RWPE1 (cell line): ENCODE results near the gene STK24.

Experiments
- CTCF ChIA-PET: fragments of 350-600 bp; sonication (Branson Sonifier 250); formaldehyde crosslinking; extraction: SDS; loops from one replicate; lab custom pipeline; 2021; lab: Yijun Ruan, JAX
- POLR2A ChIA-PET: fragments of 400-600 bp; formaldehyde crosslinking; extraction: SDS; loops from one replicate; lab custom pipeline; 2020; ENCODE audit warnings: antibody characterized with exemption; ENCODE audit not compliant: low non-redundant PET; lab: Yijun Ruan, JAX
- DNase-seq: peaks from one replicate; pipeline ENCODE4 v3.0.0; 2012; ENCODE audit warnings: low spot score
- H3K27ac ChIP-seq: fragments of 450-650 bp; 2 replicates; pipeline ENCODE4 v1.5.1; 2017
- TF ChIP-seq, protein P1 (sequence below): fragments of 450-650 bp; conservative IDR thresholded peaks from 2 replicates; pipeline ENCODE4 v1.5.1; 2017; ENCODE audit warnings: low read depth, mild to moderate bottlenecking

STK24 gene

DNA sequence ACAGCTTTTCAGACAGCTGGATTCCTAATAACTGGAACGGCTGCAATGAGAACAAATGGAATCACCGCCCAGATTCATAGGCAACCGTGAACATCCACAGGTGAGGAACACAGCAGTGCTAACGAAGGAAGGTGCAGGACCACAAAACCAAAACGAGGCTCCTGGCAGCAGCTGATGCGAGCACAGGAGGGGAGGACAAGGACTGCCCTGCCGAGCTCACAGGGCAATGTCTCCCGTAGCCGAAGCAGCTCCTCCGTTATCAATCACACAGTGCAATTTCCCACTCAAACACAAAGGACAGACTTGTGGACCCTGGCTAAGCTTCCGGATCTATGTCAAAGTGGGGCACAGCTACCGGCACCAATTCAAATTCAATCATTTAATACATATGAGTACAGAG is 70.6 kb downstream of the STK24 start:
- CTCF ChIA-PET: no interaction called here
- POLR2A ChIA-PET: interaction anchor here (0.6 kb wide), 1 partner anchor 71 kb away, joined by 3 read pairs; the partner anchor contains the start of gene STK24
- H3K27ac ChIP-seq: peak overlapping the region; percentile 83
- no peak for DNase-seq
- TF ChIP-seq, protein P1, sequence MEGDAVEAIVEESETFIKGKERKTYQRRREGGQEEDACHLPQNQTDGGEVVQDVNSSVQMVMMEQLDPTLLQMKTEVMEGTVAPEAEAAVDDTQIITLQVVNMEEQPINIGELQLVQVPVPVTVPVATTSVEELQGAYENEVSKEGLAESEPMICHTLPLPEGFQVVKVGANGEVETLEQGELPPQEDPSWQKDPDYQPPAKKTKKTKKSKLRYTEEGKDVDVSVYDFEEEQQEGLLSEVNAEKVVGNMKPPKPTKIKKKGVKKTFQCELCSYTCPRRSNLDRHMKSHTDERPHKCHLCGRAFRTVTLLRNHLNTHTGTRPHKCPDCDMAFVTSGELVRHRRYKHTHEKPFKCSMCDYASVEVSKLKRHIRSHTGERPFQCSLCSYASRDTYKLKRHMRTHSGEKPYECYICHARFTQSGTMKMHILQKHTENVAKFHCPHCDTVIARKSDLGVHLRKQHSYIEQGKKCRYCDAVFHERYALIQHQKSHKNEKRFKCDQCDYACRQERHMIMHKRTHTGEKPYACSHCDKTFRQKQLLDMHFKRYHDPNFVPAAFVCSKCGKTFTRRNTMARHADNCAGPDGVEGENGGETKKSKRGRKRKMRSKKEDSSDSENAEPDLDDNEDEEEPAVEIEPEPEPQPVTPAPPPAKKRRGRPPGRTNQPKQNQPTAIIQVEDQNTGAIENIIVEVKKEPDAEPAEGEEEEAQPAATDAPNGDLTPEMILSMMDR: no peak

DNA sequence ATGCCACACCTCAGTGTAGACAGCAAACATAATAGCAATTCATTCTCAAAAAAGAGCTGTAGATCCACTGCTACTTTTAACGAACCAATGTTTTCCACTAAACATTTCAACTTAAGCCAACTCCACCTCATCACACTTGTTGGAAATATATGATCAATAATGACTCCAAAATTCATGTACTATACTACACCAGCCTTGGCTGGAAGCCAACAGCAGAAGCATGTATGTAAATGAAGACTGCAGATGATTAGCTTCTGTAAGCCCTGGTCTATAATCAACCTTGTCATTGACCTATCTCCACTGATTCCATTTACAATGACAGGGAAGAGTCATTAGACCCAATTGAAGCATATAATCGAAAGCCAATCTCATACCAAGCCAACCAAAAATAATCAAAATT is 71.7 kb downstream of the STK24 start:
- ChIA-PET CTCF (interaction anchor here (1.2 kb wide), 1 partner anchor 23 kb away, joined by 3 read pairs; no protein-coding TSS in a partner anchor), POLR2A (no interaction called here)
- DNase-seq: no peak
- no peak overlapping the region for H3K27ac ChIP-seq
- TF ChIP-seq, protein P1: no peak

- ChIA-PET CTCF (interaction anchor here (0.6 to 1.2 kb wide), 2 partner anchors 23 to 612 kb away, joined by 3 read pairs; no protein-coding TSS in a partner anchor), POLR2A (no interaction called here)
- H3K27ac ChIP-seq: no peak overlapping the region
- TF ChIP-seq, protein P1: no peak
- no peak for DNase-seq
Measured at GRCh38 chr13:98504371-98504963, 72.4 kb downstream of the STK24 start.

GRCh38 chr13:98504029-98504351 is 72.9 kb downstream of the STK24 start:
- no peak overlapping the region for H3K27ac ChIP-seq
- DNase-seq: no peak
- ChIA-PET CTCF (interaction anchor here (0.6 to 1.2 kb wide), 2 partner anchors 22 to 613 kb away, joined by 3 read pairs; no protein-coding TSS in a partner anchor), POLR2A (no interaction called here)
- TF ChIP-seq, protein P1: no peak

DNA sequence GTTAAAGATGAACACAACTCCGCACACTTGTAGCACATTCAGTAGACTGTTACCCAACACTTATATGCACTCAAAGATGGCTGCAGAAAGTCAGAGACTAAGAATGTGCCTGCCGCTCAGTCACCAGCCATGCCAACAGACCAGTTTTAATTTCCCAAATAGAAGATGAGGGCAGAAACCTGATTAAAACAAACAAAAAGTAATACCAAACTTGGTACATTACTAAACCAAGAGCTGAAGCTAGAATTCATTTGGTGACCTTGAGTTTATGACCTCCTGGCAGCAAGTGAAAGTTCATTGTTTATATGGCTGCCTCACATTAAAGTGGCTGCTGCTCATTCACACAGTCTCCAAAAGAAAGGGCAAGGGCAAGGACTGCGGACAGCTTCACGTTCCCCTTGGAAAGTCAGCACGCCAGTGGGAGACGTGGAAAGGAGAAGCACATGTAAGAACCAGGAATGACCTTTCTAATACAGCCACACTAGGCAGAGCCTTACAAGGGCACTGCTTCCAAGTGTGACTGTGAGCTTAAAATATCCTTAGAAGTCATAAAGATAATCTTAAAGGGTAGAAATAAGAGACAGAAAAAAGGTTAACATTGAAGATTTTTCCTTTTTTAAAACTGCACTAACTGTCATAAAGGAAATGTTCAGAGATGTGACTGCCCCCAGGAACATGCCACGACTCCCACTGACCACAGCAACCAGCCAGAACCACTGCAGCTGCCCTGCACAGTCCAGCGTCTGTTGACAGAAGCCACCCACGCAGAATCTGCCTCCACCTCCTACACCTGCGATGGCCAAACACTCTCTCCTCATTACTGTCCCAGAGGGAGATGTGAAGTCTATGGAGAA is 73.5 kb downstream of the STK24 start:
- DNase-seq: no peak
- POLR2A ChIA-PET: no interaction called here
- CTCF ChIA-PET: no interaction called here
- no peak overlapping the region for H3K27ac ChIP-seq
- TF ChIP-seq, protein P1: no peak

DNA sequence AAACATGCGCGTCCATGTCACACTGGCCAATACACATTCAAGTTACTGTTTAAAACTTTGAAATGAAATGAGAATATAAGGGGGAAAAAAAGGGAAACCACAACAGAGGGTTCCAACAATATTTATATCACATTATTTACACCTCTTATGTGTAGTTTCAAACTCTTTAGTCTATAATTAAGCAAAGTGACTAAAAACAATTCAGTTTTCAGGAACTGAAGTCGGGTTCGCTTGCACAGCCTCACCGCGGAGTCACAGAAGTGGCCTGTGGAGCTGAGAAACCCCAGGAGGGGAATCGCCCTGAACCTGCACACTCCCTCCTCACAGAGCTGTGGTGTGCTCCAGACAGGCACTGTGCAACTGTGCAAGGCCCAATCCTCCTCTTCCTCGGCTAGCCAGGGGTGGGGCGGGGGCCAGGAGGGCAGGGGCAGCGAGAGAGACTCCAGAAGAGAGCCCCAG is 75.9 kb downstream of the STK24 start:
- DNase-seq: no peak
- ChIA-PET POLR2A (no interaction called here), CTCF (no interaction called here)
- no peak overlapping the region for H3K27ac ChIP-seq
- TF ChIP-seq, protein P1: no peak
